Measurements from ENCODE around the gene PRRC2B. TPM values are rescaled to one million over a fixed set of nuclear protein-coding genes. Genes with fewer than 3 reads are reported as not detected.
A peak's percentile ranks its signal among the peaks of the same experiment; 100 is the strongest.
"Not testable (repeated sequence)": the region's sequence is repeated elsewhere in the genome, so short reads cannot be mapped to it uniquely, and the experiment has no call there.

PRRC2B gene
- total RNA-seq, result 100 to 1,000 TPM in 7 of 8 experiments, 10 to 100 TPM in 1; 40.6 to 206 (median 126) TPM

- Histone ChIP-seq H3K27ac (peak within 1 kb of the TSS; percentile 91 to 98), H3K4me1 (replicated peaks in 1 of 2) (peaks cover 23 to 33% of the 10 kb centered on the region in 2 donors), H3K4me3 (peak within 1 kb of the TSS; percentile 76 to 98 (median 94))
- peak; percentile 45 to 84 (median 76) for ATAC-seq (replicated peaks in 6 of 8)
- WGBS, 10 experiments, result 0% methylated on average over 1 to 11 of the region's 114 CpGs; no CpG with 5 or more reads in 8 of the 10 experiments
- in situ Hi-C loops (cut with MboI; ENCODE audit: low pct_unique_long_range_greater_than_20kb in 2 of 9, low sequenced_read_pairs in 9 of 9, unreplicated experiment in 9 of 9), result no loop called here
Measured at GRCh38 chr9:131393622-131394463, at the start of gene PRRC2B. Gene PRRC2B, plus strand, starts transcription at chr9:131394086. Its CDS starts 36,059 bp downstream, at chr9:131430145.

- not testable (repeated sequence) for H3K4me3 ChIP-seq; H3K27ac ChIP-seq; ATAC-seq (replicated peaks in 6 of 8); H3K4me1 ChIP-seq (replicated peaks in 1 of 2)
- 40 to 58% (median 43%) methylated on average over 1 to 3 of the region's 11 CpGs; no CpG with 5 or more reads in 7 of the 10 experiments for WGBS, 10 experiments
- in situ Hi-C loops (cut with MboI; ENCODE audit: low pct_unique_long_range_greater_than_20kb in 2 of 9, low sequenced_read_pairs in 9 of 9, unreplicated experiment in 9 of 9), result loop anchor here in 4 of 9 experiments (25.0 kb wide), 2 partner anchors 158 to 283 kb away; no protein-coding TSS in a partner anchor
Measured at GRCh38 chr9:131344931-131345535, 48.9 kb upstream of the PRRC2B start.

- WGBS, 10 experiments, result 41 to 92% (median 60%) methylated on average over 1 to 6 of the region's 6 CpGs; no CpG with 5 or more reads in 3 of the 10 experiments
- in situ Hi-C loops (cut with MboI; ENCODE audit: low pct_unique_long_range_greater_than_20kb in 2 of 9, low sequenced_read_pairs in 9 of 9, unreplicated experiment in 9 of 9), result loop anchor here in 4 of 9 experiments (25.0 kb wide), 2 partner anchors 159 to 284 kb away; no protein-coding TSS in a partner anchor
- no peak overlapping the region for H3K27ac ChIP-seq
- peaks cover 0 to 3% of the 10 kb centered on the region in 2 donors for H3K4me1 ChIP-seq (replicated peaks in 1 of 2)
- H3K4me3 ChIP-seq, result no peak overlapping the region
- no peak for ATAC-seq (replicated peaks in 6 of 8)
Measured at GRCh38 chr9:131346559-131346958, 47.3 kb upstream of the PRRC2B start.

- peaks cover 0 to 3% of the 10 kb centered on the region in 2 donors for H3K4me1 ChIP-seq (replicated peaks in 1 of 2)
- H3K4me3 ChIP-seq, result no peak overlapping the region
- 20 to 91% (median 82%) methylated on average over 1 to 10 of the region's 19 CpGs; no CpG with 5 or more reads in 4 of the 10 experiments for WGBS, 10 experiments
- in situ Hi-C loops (cut with MboI; ENCODE audit: low pct_unique_long_range_greater_than_20kb in 2 of 9, low sequenced_read_pairs in 9 of 9, unreplicated experiment in 9 of 9), result loop anchor here in 4 of 9 experiments (25.0 kb wide), 2 partner anchors 160 to 285 kb away; no protein-coding TSS in a partner anchor
- ATAC-seq (replicated peaks in 6 of 8), result no peak
- no peak overlapping the region for H3K27ac ChIP-seq
Measured at GRCh38 chr9:131347376-131348020, 46.4 kb upstream of the PRRC2B start.

- in situ Hi-C loops (cut with MboI; ENCODE audit: low pct_unique_long_range_greater_than_20kb in 2 of 9, low sequenced_read_pairs in 9 of 9, unreplicated experiment in 9 of 9), result loop anchor here in 4 of 9 experiments (25.0 kb wide), 2 partner anchors 162 to 287 kb away; no protein-coding TSS in a partner anchor
Measured at GRCh38 chr9:131348631-131349521, 45.0 kb upstream of the PRRC2B start.

GRCh38 chr9:131349522-131349880 lies 44.4 kb upstream of the PRRC2B start:
- no peak for ATAC-seq (replicated peaks in 6 of 8)
- WGBS, 10 experiments, result 42 to 100% (median 79%) methylated on average over 1 to 2 of the region's 5 CpGs; no CpG with 5 or more reads in 6 of the 10 experiments
- no peak overlapping the region for H3K27ac ChIP-seq
- H3K4me3 ChIP-seq, result no peak overlapping the region
- H3K4me1 ChIP-seq (replicated peaks in 1 of 2), result peaks cover 0 to 3% of the 10 kb centered on the region in 2 donors
- in situ Hi-C loops (cut with MboI; ENCODE audit: low pct_unique_long_range_greater_than_20kb in 2 of 9, low sequenced_read_pairs in 9 of 9, unreplicated experiment in 9 of 9), result loop anchor here in 4 of 9 experiments (25.0 kb wide), 2 partner anchors 162 to 287 kb away; no protein-coding TSS in a partner anchor

More at GRCh38 chr9:131348631-131349521, 45.0 kb upstream of the PRRC2B start:
- H3K4me1 ChIP-seq (replicated peaks in 1 of 2), result peaks cover 0 to 3% of the 10 kb centered on the region in 2 donors
- no peak for ATAC-seq (replicated peaks in 6 of 8)
- no peak overlapping the region for H3K4me3 ChIP-seq
- H3K27ac ChIP-seq, result no peak overlapping the region
- WGBS, 10 experiments, result 17 to 100% (median 60%) methylated on average over 1 to 2 of the region's 10 CpGs; no CpG with 5 or more reads in 3 of the 10 experiments

- in situ Hi-C loops (cut with MboI; ENCODE audit: low pct_unique_long_range_greater_than_20kb in 2 of 9, low sequenced_read_pairs in 9 of 9, unreplicated experiment in 9 of 9), result loop anchor here in 5 of 9 experiments (25.0 kb wide), 4 partner anchors 137 to 362 kb away; no protein-coding TSS in a partner anchor
- ATAC-seq (replicated peaks in 6 of 8), result peak; percentile 92 to 100 (median 96)
- Histone ChIP-seq H3K4me1 (replicated peaks in 1 of 2) (peaks cover 0 to 3% of the 10 kb centered on the region in 2 donors), H3K27ac (no peak overlapping the region), H3K4me3 (peak overlapping the region in 2 of 5 donors; percentile 9 to 28)
- 0 to 50% (median 13%) methylated on average over 1 to 11 of the region's 27 CpGs; no CpG with 5 or more reads in 4 of the 10 experiments for WGBS, 10 experiments
Measured at GRCh38 chr9:131349881-131350563, 43.9 kb upstream of the PRRC2B start.

GRCh38 chr9:131356479-131356878 lies 37.4 kb upstream of the PRRC2B start:
- H3K4me1 ChIP-seq (replicated peaks in 1 of 2); H3K27ac ChIP-seq; H3K4me3 ChIP-seq: not testable (repeated sequence)
- 60 to 76% (median 62%) methylated on average over 2 to 4 of the region's 6 CpGs; no CpG with 5 or more reads in 6 of the 10 experiments for WGBS, 10 experiments
- in situ Hi-C loops (cut with MboI; ENCODE audit: low pct_unique_long_range_greater_than_20kb in 2 of 9, low sequenced_read_pairs in 9 of 9, unreplicated experiment in 9 of 9), result loop anchor here in 2 of 9 experiments (25.0 kb wide), 2 partner anchors 131 to 356 kb away; no protein-coding TSS in a partner anchor
- ATAC-seq (replicated peaks in 6 of 8), result peak in 1 of 8 experiments; percentile 18

GRCh38 chr9:131358556-131358955 lies 35.3 kb upstream of the PRRC2B start:
- WGBS, 10 experiments, result 58 to 100% (median 89%) methylated on average over 1 to 5 of the region's 10 CpGs; no CpG with 5 or more reads in 3 of the 10 experiments
- in situ Hi-C loops (cut with MboI; ENCODE audit: low pct_unique_long_range_greater_than_20kb in 2 of 9, low sequenced_read_pairs in 9 of 9, unreplicated experiment in 9 of 9), result loop anchor here in 2 of 9 experiments (25.0 kb wide), 2 partner anchors 129 to 354 kb away; no protein-coding TSS in a partner anchor
- no peak for ATAC-seq (replicated peaks in 6 of 8)
- Histone ChIP-seq H3K27ac (no peak overlapping the region), H3K4me3 (no peak overlapping the region), H3K4me1 (replicated peaks in 1 of 2) (peaks cover 7 to 9% of the 10 kb centered on the region in 2 donors)

GRCh38 chr9:131361202-131361833 lies 32.6 kb upstream of the PRRC2B start:
- Histone ChIP-seq H3K4me1 (replicated peaks in 1 of 2) (peaks cover 6 to 9% of the 10 kb centered on the region in 2 donors), H3K4me3 (no peak overlapping the region), H3K27ac (no peak overlapping the region)
- in situ Hi-C loops (cut with MboI; ENCODE audit: low pct_unique_long_range_greater_than_20kb in 2 of 9, low sequenced_read_pairs in 9 of 9, unreplicated experiment in 9 of 9), result loop anchor here in 2 of 9 experiments (25.0 kb wide), 2 partner anchors 126 to 351 kb away; no protein-coding TSS in a partner anchor
- peak in 3 of 8 experiments; percentile 31 to 53 (median 38) for ATAC-seq (replicated peaks in 6 of 8)
- WGBS, 10 experiments, result 20 to 100% (median 74%) methylated on average over 2 to 6 of the region's 8 CpGs; no CpG with 5 or more reads in 2 of the 10 experiments
